NCI-H510A (cell line): ENCODE results near the gene HES6.

Experiments used
- DNase-seq: peaks from one replicate; lab custom pipeline; 2025; lab: John Stamatoyannopoulos, UW

Gene HES6

DNA sequence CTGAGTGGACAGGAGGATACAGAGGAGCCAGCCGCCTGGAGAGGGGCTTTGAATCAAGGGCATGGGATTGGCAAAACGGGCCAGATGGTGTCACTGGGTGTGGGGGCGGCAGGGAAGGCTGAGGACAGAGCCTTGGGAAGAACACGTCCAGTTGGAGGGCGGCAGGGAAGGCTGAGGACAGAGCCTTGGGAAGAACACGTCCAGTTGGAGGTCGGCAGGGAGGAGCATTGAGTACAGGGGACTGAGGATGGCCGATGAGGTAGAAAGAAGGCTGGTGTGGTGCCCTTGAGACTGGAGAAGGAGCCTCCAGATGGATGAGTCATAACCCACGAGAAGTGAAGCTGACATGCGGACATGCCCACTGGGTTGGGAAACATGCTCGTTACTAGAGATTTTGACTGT, 4.5 kb downstream of the HES6 start:
- no peak for DNase-seq

DNA sequence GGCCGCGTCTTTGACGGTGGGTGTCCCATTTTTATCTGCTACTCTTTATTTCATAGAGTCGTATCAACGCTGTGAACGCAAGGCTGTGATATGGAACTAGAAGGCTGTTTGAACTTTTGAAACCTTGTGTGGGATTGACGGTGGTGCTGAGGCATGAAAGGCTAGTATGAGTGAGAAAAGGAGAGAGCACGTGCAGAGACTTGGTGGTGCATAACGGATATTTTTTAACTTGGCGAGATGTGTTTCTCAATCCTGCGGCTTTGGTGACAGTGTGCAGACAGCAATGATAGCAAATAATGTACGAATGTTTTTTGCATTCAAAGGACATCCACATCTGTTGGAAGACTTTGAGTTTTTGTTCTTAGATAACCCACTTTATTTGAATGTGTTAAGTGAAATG, 6.2 kb downstream of the HES6 start:
- no peak for DNase-seq

DNA sequence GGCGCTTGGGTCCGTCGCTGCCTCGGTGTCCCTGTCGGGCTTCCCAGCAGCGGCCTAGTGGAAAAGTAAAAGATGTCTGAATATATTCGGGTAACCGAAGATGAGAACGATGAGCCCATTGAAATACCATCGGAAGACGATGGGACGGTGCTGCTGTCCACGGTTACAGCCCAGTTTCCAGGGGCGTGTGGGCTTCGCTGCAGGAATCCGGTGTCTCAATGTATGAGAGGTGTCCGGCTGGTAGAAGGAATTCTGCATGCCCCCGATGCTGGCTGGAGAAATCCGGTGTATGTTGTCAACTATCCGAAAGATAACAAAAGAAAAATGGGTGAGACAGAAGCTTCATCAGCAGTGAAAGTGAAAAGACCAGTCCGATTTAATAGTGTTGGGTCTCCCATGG, 8.0 kb downstream of the HES6 start:
- no peak for DNase-seq

- DNase-seq = no peak
These were observed 8.5 kb downstream of the HES6 start for GRCh38 chr2:238231251-238231793.

- DNase-seq = no peak
These were observed 9.1 kb downstream of the HES6 start for GRCh38 chr2:238230699-238231098.

DNA sequence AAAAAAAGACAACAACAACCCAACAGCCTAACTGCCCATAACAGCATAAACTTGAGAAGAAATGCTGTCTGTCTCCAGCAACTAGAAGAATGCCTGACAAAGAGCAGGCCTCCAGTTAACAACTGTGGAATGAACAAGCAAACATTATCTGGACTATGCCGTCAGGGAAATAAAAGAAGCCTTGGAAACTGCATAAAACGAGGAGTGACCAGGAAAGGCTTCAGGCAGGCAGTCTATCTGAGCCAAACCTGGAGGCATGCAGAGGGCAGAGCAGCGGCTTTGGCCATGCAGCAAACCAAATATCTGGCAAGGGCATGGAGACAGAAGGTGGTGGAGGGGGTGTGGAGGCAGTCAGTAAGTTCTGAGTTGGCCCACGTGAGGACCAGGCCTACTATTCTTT, 11.1 kb downstream of the HES6 start:
- no peak for DNase-seq

- no peak for DNase-seq
These were observed 12.2 kb downstream of the HES6 start for GRCh38 chr2:238227587-238228032.

DNA sequence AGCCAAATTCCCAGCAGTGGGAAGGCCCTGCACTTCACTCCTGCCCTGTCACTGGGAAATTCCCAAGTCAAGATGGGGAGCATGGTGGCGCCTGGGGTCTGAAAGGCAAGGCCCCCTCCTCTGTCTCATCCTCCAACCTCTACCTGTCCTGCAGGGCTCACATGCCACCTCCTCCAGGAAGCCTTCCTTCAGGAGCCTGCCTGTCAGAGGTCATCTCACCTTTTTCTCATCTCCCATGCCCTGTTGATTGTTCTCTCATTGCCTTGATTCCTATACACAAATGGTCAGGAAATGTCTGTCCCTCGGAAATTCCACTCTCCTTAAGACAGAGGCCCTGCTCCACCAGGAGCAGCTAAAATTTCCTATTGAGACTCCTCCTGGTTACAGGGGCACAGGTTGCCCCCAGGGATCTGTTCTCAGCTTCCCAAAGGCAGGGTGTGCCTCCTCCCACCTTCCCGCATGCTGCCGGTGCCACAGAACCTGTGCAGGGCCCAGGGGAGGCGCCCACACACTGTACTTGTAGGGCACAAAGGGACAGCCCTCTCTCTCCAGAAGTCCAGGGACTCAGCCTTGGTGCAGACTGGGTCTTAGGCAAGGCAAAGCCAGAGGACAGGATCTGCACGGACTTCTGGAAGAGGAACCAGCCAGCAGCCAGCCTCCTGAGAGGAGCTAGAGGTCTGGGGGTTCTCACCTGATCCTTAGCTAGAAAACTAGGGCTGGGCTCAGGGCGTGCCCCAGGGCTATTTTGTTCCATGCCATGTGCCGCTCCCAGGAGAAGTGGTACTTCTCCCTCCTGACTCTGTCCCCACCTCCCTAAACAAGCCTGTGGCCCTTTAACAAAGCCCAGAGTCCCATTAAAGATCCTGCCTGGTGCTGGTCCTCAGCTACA, 12.9 kb downstream of the HES6 start:
- no peak for DNase-seq

DNA sequence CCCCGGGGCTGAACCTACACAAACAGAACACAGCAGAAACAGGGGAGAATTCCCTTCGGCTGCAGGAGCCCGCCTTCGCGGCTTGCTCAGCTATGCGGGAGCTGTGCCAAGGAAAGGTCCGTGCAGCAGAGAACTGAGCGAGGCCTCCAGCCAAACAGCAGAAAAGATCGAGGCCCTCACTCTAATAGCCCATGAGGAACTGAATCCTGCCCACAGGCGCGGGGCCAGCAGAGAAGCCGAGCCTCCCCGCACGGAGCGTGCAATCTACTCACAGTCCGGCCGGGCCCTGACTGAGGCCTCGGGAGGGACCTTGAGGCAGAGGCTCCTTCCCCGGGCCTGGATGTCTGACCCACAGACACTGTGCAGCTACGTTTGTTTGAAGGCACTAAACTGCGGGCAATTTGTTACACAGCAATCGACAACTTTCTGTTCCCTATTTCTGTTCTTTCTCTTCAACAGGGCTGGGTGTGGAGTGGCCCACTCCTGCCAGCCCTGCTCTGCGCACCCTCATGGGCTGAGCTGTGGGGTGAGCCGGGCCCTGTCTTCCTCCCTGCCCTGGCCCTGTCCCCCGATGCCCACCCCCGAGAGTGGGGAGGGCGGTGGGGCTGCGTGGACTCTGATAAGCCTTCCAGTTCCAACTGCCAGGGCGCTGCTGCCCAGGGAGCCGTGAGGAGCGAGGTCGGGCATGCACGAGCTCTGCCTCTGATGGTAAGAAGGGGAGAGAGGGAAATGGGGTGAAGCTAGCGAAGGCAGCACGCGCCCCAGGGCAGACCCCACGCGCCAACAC, 13.7 kb downstream of the HES6 start:
- DNase-seq = no peak

DNA sequence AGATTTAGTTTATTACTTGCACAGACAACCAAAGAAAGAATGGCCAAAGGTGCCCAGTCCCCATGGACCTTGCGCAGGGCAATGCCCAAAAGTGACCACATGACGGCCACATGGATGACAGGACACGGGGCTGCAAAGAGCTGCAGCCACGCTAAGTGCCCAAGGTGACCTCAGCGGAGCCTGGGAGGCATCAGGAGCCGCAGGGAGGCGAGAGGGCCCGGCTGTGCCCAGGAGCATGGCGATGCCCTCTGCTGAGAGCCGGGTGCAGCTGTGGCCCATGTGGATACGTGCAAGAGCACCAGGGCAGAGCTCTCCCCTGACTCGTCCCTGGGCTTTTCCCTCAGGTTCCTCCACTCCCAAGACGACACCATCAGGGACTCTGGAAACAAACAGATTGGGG, 14.7 kb downstream of the HES6 start:
- DNase-seq = no peak

- DNase-seq = no peak
These were observed 15.3 kb downstream of the HES6 start for GRCh38 chr2:238224356-238225035.

- peak; percentile 74 for DNase-seq
These were observed 18.8 kb downstream of the HES6 start for GRCh38 chr2:238220892-238221521.

- no peak for DNase-seq
These were observed 19.5 kb downstream of the HES6 start for GRCh38 chr2:238220274-238220891.

DNA sequence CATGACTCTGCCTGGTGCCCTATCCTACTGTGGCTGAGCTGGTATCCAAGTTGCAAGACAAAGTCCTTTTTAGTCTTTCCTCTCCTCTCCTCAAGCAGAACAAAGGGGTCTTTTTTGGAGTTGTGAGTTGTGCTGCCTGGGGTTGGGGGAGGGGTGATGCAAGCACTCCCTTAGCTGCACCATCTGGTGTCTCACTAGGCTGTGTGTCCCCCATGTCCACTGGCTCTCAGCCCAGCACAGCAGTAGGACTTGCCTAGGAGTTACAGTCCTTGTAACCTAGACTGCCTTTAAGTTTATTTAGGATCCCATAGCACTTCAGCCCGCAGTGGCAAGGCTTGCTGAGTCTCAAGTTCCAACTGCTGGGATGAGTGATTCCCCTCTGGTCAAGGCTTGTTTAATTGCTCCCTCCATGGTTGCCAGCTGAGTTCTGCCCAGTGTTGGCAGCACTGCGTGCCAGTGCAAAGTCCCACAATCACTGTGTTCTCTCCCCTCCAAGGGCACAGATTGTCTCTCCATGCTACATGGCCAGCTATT, 23.1 kb downstream of the HES6 start:
- no peak for DNase-seq

DNA sequence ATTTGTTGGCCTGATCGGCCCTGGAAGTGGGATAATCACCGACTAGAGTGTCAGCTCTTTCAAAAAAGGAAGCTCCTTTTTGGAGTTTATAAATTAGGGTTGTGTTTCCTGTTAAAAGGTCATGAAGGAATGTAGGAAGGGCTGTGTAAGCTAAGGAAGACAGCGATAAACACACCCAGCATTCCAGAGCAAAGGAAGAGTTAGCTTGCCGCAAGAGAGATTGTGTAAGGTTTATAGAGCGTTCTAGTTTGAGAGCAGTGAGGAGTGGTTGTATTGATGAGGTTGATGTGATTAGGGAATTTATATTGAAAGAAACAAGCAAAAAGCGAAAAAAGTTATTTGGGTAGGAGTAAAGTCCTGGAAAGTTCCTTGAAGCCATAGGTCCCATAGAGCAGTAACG, 32.8 kb downstream of the HES6 start:
- DNase-seq = no peak

- no peak for DNase-seq
These were observed 35.7 kb downstream of the HES6 start for GRCh38 chr2:238203973-238204683.

DNA sequence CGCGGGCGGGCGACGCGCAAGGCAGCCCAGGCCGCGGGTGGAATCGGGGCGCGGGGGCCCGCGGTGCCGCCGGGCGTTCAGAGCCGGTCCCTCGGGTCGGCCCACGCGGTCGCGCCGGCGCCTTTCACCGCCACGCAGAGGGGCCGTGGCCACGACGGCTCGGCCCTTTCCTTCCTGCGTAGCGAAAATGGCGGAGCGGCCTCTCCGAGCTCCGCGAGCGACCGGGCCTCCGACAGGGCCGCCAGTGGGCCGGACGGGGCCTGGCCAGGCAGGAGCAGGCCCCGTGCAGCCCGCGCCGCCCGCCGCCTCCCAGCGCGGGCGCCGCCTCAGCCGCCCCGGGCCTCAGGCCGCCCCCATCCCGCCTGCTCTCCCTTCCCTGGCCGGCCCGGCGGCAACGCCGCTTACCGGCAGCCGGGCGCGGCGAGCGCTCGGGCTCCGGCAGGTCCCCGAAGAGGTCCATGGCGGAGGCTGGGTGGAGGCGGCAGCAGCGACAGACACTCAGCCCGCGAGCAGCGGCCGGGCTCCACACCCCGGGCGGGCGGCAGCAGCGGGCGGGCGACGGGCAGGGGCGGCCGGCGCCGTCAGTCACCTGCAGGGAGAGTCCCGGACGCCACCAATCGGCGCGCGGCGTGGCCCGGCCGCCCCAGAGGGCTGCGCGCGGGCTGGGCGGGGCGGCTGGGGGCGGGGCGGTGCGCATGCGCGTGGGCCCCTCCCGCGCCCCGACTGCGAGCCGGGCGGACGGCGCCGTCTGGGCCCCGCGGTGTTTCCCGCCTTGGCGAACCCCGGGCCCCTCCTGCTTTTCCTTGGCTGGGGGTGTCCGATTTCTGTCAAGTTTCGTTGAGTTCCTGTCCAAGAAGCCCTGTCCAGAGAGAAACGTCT, 36.5 kb downstream of the HES6 start, which contains the start of gene ILKAP:
ILKAP (minus strand) TSS at position 602 of the 879 bp plus-strand sequence; CDS start at position 460, 142 bp downstream.
- peak; percentile 63 for DNase-seq

DNA sequence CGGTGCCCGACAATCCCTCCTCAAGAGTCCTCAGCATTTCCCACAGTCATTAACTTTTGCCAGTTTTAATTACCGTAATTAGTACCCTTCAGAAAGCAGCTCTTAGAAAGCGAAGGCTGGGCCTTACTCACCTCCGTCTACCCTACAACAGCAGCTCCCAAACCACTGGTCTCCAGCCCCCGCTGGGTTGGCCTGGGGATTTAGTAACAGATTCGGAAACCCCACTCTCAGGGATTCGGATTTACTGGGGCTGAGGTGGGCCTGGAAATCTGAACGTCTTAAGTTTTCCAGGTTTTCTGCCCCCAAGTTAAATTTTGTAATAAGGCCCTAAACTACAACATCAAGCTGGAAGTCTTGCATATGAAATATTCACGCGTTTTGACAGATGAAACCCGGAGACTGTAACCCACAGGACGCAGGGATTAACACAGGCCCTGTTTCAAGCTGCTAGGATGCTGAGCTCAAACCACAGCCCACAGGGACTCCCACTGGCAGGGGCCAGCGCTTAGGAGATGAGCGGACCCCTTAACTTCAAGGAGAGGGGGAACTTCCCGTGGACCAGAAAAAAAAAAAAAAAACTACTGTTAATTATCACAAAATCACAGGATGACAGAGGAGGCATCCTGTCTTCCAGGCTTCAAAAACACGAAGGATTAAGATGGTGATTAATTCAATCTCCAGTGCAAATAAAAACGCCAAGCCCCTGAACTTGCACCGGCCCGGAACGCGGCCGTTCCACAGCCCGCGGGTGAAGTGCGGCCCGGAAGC, 37.3 kb downstream of the HES6 start:
- DNase-seq = no peak
